K562 (cell line): Measurements from ENCODE around the gene HCCS. TPM values are rescaled to one million over a fixed set of nuclear protein-coding genes. Genes with fewer than 3 reads are reported as not detected.

Experiments used
- DLX4 ChIP-seq: fragments of 250-450 bp; sonication (Bioruptor Pico); IDR thresholded peaks from 2 replicates; pipeline ENCODE4 v1.6.1; 2021; ENCODE audit warnings: mild to moderate bottlenecking
- DPF2 ChIP-seq: fragments of 450-650 bp; IDR thresholded peaks from 2 replicates; pipeline ENCODE4 v1.6.1; 2016
- EP300 ChIP-seq: IDR thresholded peaks from 2 replicates; pipeline ENCODE4 v1.6.1; 2012; ENCODE audit warnings: low read length, improper control_type of control experiment
- FUS ChIP-seq: fragments of 200-400 bp; formaldehyde crosslinking; optimal IDR thresholded peaks from 2 replicates; pipeline ENCODE3; 2017; ENCODE audit warnings: low read depth, low read length
- HMBOX1 ChIP-seq: sonication (generic); IDR thresholded peaks from 2 replicates; pipeline ENCODE4 v1.6.1; 2016
- LEF1 ChIP-seq: fragments of 450-650 bp; IDR thresholded peaks from 2 replicates; pipeline ENCODE4 v1.6.1; 2016; ENCODE audit warnings: mild to moderate bottlenecking
- MCM7 ChIP-seq, 2 experiments: fragments of 450-650 bp; IDR thresholded peaks; 2 replicates each; pipeline ENCODE4 v1.6.1; 2016 to 2018
- MXI1 ChIP-seq: IDR thresholded peaks from 2 replicates; pipeline ENCODE4 v1.6.1; 2011; ENCODE audit warnings: low read depth, mild to moderate bottlenecking, improper control_type of control experiment, low read length
- MYBL2 ChIP-seq, 2 experiments: fragments of 450-650 bp in 1 of 2; sonication (generic) in 1 of 2; formaldehyde crosslinking in 1 of 2; IDR thresholded peaks; 2 replicates each; pipeline versions ENCODE4 v1.6.1 to v1.8.1; 2017 to 2022; ENCODE audit warnings: borderline replicate concordance in 1 of 2, inconsistent platforms in 1 of 2, low read depth in 1 of 2, mild to moderate bottlenecking in 1 of 2, missing genetic modification reagents in 1 of 2, moderate library complexity in 1 of 2
- NFE2 ChIP-seq: IDR thresholded peaks from 2 replicates; pipeline ENCODE4 v1.6.1; 2014; ENCODE audit warnings: antibody characterized with exemption, low read depth
- NFIC ChIP-seq: fragments of 450-650 bp; IDR thresholded peaks from 2 replicates; pipeline ENCODE4 v1.6.1; 2017; ENCODE audit warnings: mild to moderate bottlenecking, inconsistent platforms
- NFXL1 ChIP-seq: fragments of 450-650 bp; formaldehyde crosslinking; IDR thresholded peaks from 2 replicates; pipeline ENCODE4 v1.4.0; 2021; ENCODE audit warnings: mild to moderate bottlenecking
- POLR2A ChIP-seq: fragments of 450-650 bp; conservative IDR thresholded peaks from 2 replicates; pipeline ENCODE4 v1.6.1; 2016
- POLR2AphosphoS5 ChIP-seq: IDR thresholded peaks from 2 replicates; pipeline ENCODE4 v1.6.1; 2011; ENCODE audit warnings: mild to moderate bottlenecking, low read depth, low read length, moderate library complexity; ENCODE audit not compliant: control insufficient read depth, insufficient read depth
- RERE ChIP-seq: sonication (generic); formaldehyde crosslinking; IDR thresholded peaks from 2 replicates; pipeline ENCODE4 v1.8.0; 2023; ENCODE audit warnings: missing genetic modification reagents, mild to moderate bottlenecking, borderline replicate concordance
- SMARCA4 ChIP-seq: fragments of 450-650 bp; IDR thresholded peaks from 2 replicates; pipeline ENCODE4 v1.6.1; 2016
- SMARCB1 ChIP-seq: IDR thresholded peaks from 2 replicates; pipeline ENCODE4 v1.6.1; 2011; ENCODE audit warnings: improper control_type of control experiment, low read depth; ENCODE audit not compliant: insufficient read length
- SMARCE1 ChIP-seq: fragments of 450-650 bp; IDR thresholded peaks from 2 replicates; pipeline ENCODE4 v1.7.1; 2016; ENCODE audit warnings: mild to moderate bottlenecking
- TAL1 ChIP-seq: fragments of 450-650 bp; IDR thresholded peaks from 2 replicates; pipeline ENCODE4 v1.6.1; 2016; ENCODE audit warnings: mild to moderate bottlenecking
- TRIM24 ChIP-seq, 2 experiments: fragments of 450-650 bp; IDR thresholded peaks; 2 replicates each; pipeline ENCODE4 v1.6.1; 2016
- ZNF197 ChIP-seq: fragments of 200-800 bp; sonication (Bioruptor generic); IDR thresholded peaks from 2 replicates; pipeline ENCODE4 v1.6.1; 2016; ENCODE audit warnings: low read depth, missing genetic modification characterization, missing compliant biosample characterization
- ZNF445 ChIP-seq: fragments of 250-450 bp; sonication (Bioruptor Pico); IDR thresholded peaks from 2 replicates; pipeline ENCODE4 v1.4.0; 2020; ENCODE audit warnings: low read depth, mild to moderate bottlenecking, moderate library complexity
- ZNF57 ChIP-seq: fragments of 450-650 bp; formaldehyde crosslinking; IDR thresholded peaks from 2 replicates; pipeline ENCODE4 v1.4.0; 2020; ENCODE audit warnings: mild to moderate bottlenecking, moderate library complexity
- polyA plus RNA-seq, 8 experiments: library from polyadenylated mRNA; depleted of rRNA in 4 of 8; stranded (reverse) in 5 of 8; unstranded in 3 of 8; fragments of >200 nt; fragmentation: Nextera tagmentation in 2 of 8; fragmentation: Illumina TruSeq in 1 of 8; extraction: Ambion mirVana in 2 of 8; extraction: Trizol in 1 of 8; gene quantifications; 2 replicates each; pipeline versions ENCODE4 v1.2.1 to v1.2.3, GENCODE V29; 2011 to 2014; ENCODE audit warnings: inconsistent platforms in 1 of 8, missing spikeins in 1 of 8
- total RNA-seq, 7 experiments: library from RNA; depleted of rRNA in 6 of 7; stranded (reverse); fragments of >200 nt in 6 of 7; fragmentation: Illumina TruSeq in 2 of 7; extraction: Trizol in 2 of 7; gene quantifications; 2 replicates each; pipeline versions ENCODE4 v1.2.1 to v1.2.3, GENCODE V29; 2011 to 2021; ENCODE audit warnings: low replicate concordance in 1 of 7

The HCCS gene
- total and polyA plus RNA-seq, 9 of the 15 experiments (the other 6 are each of a cell fraction or from before 2014, with no cell fraction given): 22.9 to 81.5 (median 66.9) TPM

- TF ChIP-seq RERE (no peak), POLR2AphosphoS5 (peak; percentile 32; the same call in 1 of the 2 replicates), NFE2 (no peak), FUS (no peak), DLX4 (CRISPR knock-in tag) (no peak), TAL1 (peak; percentile 64; the same call in 1 of the 2 replicates), SMARCA4 (peak; percentile 65), ZNF445 (CRISPR knock-in tag) (no peak), LEF1 (peak; percentile 66), MCM7 (IDR thresholded peaks at IDR 0.05) (no peak), ZNF197 (no peak), ZNF57 (CRISPR knock-in tag) (no peak), DPF2 (peak; percentile 78), MYBL2 (IDR thresholded peaks at IDR 0.05; ENCODE audit: low read depth) (no peak), MYBL2 (CRISPR knock-in tag; IDR thresholded peaks at IDR 0.05; ENCODE audit: borderline replicate concordance) (no peak), NFIC (peak; percentile 22; the same call in 1 of the 2 replicates), MXI1 (no peak), SMARCE1 (peak; percentile 21; the same call in 1 of the 2 replicates), POLR2A (peak; percentile 0; the same call in 1 of the 2 replicates), SMARCB1 (no peak), TRIM24 (IDR thresholded peaks at IDR 0.05) (peak in 1 of 2 experiments; percentile 12; a peak in 1 of 4 replicates), NFXL1 (CRISPR knock-in tag) (no peak), EP300 (peak; percentile 43; the same call in 1 of the 2 replicates), HMBOX1 (no peak)
- TF ChIP-seq, all 486 proteins: peak for 18
These were observed 24.5 kb downstream of the HCCS start (continued) for GRCh38 chrX:11135564-11136185.
